ENCODE measurements around the gene HDAC4.

DNA sequence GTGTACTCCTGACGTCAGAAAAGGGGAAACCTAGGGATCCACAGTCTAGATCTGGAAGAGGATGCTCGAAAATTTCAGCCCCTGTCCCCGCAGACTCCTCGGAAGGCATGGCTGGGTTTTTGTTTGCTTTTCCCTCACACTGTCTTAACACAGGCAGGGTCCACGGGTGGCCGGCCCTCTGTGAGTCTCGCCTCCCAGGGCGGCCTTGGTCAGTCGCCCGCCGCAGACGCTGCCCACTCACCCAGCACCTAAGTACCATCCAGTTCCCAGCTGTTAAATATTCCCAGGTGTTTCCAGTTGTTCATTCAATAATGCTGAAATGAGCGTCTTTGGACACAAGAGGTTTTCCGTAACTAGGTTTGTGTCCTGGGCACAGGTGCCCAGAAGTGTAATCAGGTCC, 359.8 kb downstream of the HDAC4 start:
- TF ChIP-seq CTCF (IDR thresholded peaks at IDR 0.05) (no peak), ZFX (IDR thresholded peaks at IDR 0.05; ENCODE audit: borderline replicate concordance) (no peak)

Measured in 22Rv1 (cell line).